Measurements from ENCODE around the gene RABEP2.

GRCh38 chr16:28930652-28931051 is 5.6 kb upstream of the RABEP2 start:
- TF ChIP-seq CTCF (IDR thresholded peaks at IDR 0.05; ENCODE audit: borderline replicate concordance, extremely low read depth, low read length, poor library complexity, severe bottlenecking) = no peak
- TF ChIP-seq EZH2 (IDR thresholded peaks at IDR 0.05; ENCODE audit: borderline replicate concordance, low read depth, low read length, severe bottlenecking) = no peak

All from DND-41 (cell line).